GM12864 (cell line): ENCODE measurements around the gene BTG1.

Source experiments
- DNase-seq: peaks from one replicate; pipeline ENCODE4 v3.0.0-alpha.2; 2011; ENCODE audit warnings: low read depth
- H3K4me3 ChIP-seq: 2 replicates; pipeline ENCODE4 v1.5.1; 2011; ENCODE audit warnings: mild to moderate bottlenecking, low read depth, low read length, control low read depth
- TF ChIP-seq, protein P1 (sequence below): IDR thresholded peaks from 2 replicates; pipeline ENCODE4 v1.5.1; 2011; ENCODE audit warnings: low read depth, mild to moderate bottlenecking, moderate library complexity, low read length, control low read depth, inconsistent platforms; ENCODE audit errors: missing control alignments

The BTG1 gene

GRCh38 chr12:92170050-92170449 lies 24.4 kb upstream of the BTG1 start:
- H3K4me3 ChIP-seq, result no peak overlapping the region
- no peak for DNase-seq
- TF ChIP-seq, protein P1, sequence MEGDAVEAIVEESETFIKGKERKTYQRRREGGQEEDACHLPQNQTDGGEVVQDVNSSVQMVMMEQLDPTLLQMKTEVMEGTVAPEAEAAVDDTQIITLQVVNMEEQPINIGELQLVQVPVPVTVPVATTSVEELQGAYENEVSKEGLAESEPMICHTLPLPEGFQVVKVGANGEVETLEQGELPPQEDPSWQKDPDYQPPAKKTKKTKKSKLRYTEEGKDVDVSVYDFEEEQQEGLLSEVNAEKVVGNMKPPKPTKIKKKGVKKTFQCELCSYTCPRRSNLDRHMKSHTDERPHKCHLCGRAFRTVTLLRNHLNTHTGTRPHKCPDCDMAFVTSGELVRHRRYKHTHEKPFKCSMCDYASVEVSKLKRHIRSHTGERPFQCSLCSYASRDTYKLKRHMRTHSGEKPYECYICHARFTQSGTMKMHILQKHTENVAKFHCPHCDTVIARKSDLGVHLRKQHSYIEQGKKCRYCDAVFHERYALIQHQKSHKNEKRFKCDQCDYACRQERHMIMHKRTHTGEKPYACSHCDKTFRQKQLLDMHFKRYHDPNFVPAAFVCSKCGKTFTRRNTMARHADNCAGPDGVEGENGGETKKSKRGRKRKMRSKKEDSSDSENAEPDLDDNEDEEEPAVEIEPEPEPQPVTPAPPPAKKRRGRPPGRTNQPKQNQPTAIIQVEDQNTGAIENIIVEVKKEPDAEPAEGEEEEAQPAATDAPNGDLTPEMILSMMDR, result no peak

- no peak overlapping the region for H3K4me3 ChIP-seq
- TF ChIP-seq, protein P1, result no peak
- no peak for DNase-seq
These were observed 21.4 kb upstream of the BTG1 start for GRCh38 chr12:92167075-92167474.

DNA sequence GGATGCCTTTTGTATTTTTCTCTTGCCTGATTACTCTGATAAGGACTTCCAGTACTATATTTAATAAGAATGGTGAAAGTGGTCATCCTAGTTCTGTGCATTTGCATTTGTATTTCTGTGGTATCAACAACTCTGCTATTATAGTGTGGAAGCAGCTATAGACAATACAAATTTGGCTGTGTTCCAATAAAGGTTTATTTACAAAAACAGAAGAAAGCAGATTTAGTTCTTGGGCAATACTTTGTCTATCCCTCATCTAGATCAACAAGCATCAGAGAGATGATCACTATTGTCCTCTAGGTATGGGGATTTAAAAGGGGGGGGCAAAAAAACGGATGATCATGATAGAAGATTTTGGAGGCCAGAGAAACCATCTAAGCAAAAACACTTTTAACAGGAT lies 19.1 kb upstream of the BTG1 start:
- TF ChIP-seq, protein P1, result no peak
- no peak for DNase-seq
- no peak overlapping the region for H3K4me3 ChIP-seq

DNA sequence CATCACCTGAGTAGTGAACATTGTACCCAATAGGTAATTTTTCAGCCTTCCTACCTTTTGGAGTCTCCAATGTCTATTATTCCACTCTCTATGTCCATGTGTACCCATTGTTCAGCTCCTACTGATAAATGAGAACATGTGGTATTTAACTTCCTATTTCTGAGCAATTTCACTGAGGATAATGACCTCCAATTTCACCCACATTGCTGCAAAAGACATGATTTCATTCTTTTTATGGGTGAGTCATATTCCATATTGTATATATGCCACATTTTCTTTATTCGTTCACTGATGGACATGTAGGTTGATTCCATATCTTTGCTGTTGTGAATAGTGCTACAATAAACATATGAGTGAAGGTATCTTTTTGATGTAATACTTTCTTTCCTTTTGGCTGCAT lies 16.4 kb upstream of the BTG1 start:
- no peak overlapping the region for H3K4me3 ChIP-seq
- no peak for DNase-seq
- TF ChIP-seq, protein P1, result no peak

GRCh38 chr12:92158796-92159439 lies 13.3 kb upstream of the BTG1 start:
- TF ChIP-seq, protein P1, result no peak
- peak overlapping the region; percentile 25; the same call in 1 of the 2 replicates for H3K4me3 ChIP-seq
- no peak for DNase-seq

GRCh38 chr12:92156704-92157395 lies 11.2 kb upstream of the BTG1 start:
- DNase-seq, result no peak
- TF ChIP-seq, protein P1, result no peak
- H3K4me3 ChIP-seq, result no peak overlapping the region

GRCh38 chr12:92156139-92156538 lies 10.5 kb upstream of the BTG1 start:
- TF ChIP-seq, protein P1, result no peak
- no peak overlapping the region for H3K4me3 ChIP-seq
- no peak for DNase-seq
